ENCODE data around the gene LDB3. TPM values are rescaled to one million over a fixed set of nuclear protein-coding genes. Genes with fewer than 3 reads are reported as not detected.

Gene LDB3
- polyA plus RNA-seq, 1 donor (not counting 4 experiments of a cell fraction or from before 2014, with no cell fraction given), result 0.01 TPM

GRCh38 chr10:86670876-86671275 is 2.6 kb downstream of the LDB3 start:
- TF ChIP-seq EZH2 (IDR thresholded peaks at IDR 0.05; ENCODE audit: low read length), result no peak
- TF ChIP-seq, protein P1, sequence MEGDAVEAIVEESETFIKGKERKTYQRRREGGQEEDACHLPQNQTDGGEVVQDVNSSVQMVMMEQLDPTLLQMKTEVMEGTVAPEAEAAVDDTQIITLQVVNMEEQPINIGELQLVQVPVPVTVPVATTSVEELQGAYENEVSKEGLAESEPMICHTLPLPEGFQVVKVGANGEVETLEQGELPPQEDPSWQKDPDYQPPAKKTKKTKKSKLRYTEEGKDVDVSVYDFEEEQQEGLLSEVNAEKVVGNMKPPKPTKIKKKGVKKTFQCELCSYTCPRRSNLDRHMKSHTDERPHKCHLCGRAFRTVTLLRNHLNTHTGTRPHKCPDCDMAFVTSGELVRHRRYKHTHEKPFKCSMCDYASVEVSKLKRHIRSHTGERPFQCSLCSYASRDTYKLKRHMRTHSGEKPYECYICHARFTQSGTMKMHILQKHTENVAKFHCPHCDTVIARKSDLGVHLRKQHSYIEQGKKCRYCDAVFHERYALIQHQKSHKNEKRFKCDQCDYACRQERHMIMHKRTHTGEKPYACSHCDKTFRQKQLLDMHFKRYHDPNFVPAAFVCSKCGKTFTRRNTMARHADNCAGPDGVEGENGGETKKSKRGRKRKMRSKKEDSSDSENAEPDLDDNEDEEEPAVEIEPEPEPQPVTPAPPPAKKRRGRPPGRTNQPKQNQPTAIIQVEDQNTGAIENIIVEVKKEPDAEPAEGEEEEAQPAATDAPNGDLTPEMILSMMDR (optimal IDR thresholded peaks at IDR 0.05 in 1 of 3, IDR thresholded peaks at IDR 0.05 in 1 of 3, conservative IDR thresholded peaks at IDR 0.05 in 1 of 3; ENCODE audit: extremely low read depth in 1 of 3, insufficient read depth in 2 of 3, low read length in 3 of 3), result no peak
- H4K20me1 ChIP-seq (ENCODE audit: control insufficient read depth, extremely low read depth, insufficient read depth, low read length), result peaks cover 2% of the 10 kb centered on the region
- H3K9me3 ChIP-seq (ENCODE audit: control insufficient read depth, low read depth, low read length), result no peaks in the 10 kb centered on the region
- H3K27ac ChIP-seq (ENCODE audit: control insufficient read depth, insufficient read depth, low read length), result no peak overlapping the region
- H3K27me3 ChIP-seq (ENCODE audit: control insufficient read depth, extremely low read depth, insufficient read depth, low read length), result peaks cover 12% of the 10 kb centered on the region
- no peak for DNase-seq (ENCODE audit: low read depth, low spot score)
- H3K9ac ChIP-seq (ENCODE audit: control insufficient read depth, extremely low read depth, insufficient read depth, low read length), result no peak overlapping the region
- H3K4me2 ChIP-seq (ENCODE audit: control insufficient read depth, extremely low read depth, insufficient read depth, low read depth, low read length), result no peak overlapping the region
- no peaks in the 10 kb centered on the region for H3K79me2 ChIP-seq (ENCODE audit: control insufficient read depth, insufficient read depth, low read length)
- dilution Hi-C loops (cut with MboI; ENCODE audit: extremely low pct_ligation_motif_present, low sequenced_read_pairs), result no loop called here
- FAIRE-seq, result no peak
- no peaks in the 10 kb centered on the region for H3K4me1 ChIP-seq (ENCODE audit: control insufficient read depth, extremely low read depth, insufficient read depth, low read length)
- no peak overlapping the region for H3K4me3 ChIP-seq (ENCODE audit: control insufficient read depth in 2 of 3, extremely low read depth in 1 of 3, insufficient read depth in 2 of 3, low read depth in 1 of 3, low read length in 3 of 3)
- no peaks in the 10 kb centered on the region for H3K36me3 ChIP-seq (ENCODE audit: control insufficient read depth in 2 of 2, extremely low read depth in 1 of 2, insufficient read depth in 2 of 2, low read length in 2 of 2)
- H3K9me1 ChIP-seq (ENCODE audit: control insufficient read depth, extremely low read depth, insufficient read depth, low read length), result no peaks in the 10 kb centered on the region
- no peak overlapping the region for H2AFZ ChIP-seq (ENCODE audit: control insufficient read depth, low read length)

GRCh38 chr10:86671419-86671818 is 3.1 kb downstream of the LDB3 start:
- DNase-seq (ENCODE audit: low read depth, low spot score) (no peak), FAIRE-seq (no peak)
- Histone ChIP-seq H3K27me3 (ENCODE audit: control insufficient read depth, extremely low read depth, insufficient read depth, low read length) (peaks cover 11% of the 10 kb centered on the region), H3K4me1 (ENCODE audit: control insufficient read depth, extremely low read depth, insufficient read depth, low read length) (no peaks in the 10 kb centered on the region), H2AFZ (ENCODE audit: control insufficient read depth, low read length) (no peak overlapping the region), H3K4me2 (ENCODE audit: control insufficient read depth, extremely low read depth, insufficient read depth, low read depth, low read length) (no peak overlapping the region), H3K9ac (ENCODE audit: control insufficient read depth, extremely low read depth, insufficient read depth, low read length) (no peak overlapping the region), H3K36me3 (ENCODE audit: control insufficient read depth in 2 of 2, extremely low read depth in 1 of 2, insufficient read depth in 2 of 2, low read length in 2 of 2) (no peaks in the 10 kb centered on the region), H3K9me1 (ENCODE audit: control insufficient read depth, extremely low read depth, insufficient read depth, low read length) (no peaks in the 10 kb centered on the region), H4K20me1 (ENCODE audit: control insufficient read depth, extremely low read depth, insufficient read depth, low read length) (peaks cover 2% of the 10 kb centered on the region), H3K79me2 (ENCODE audit: control insufficient read depth, insufficient read depth, low read length) (no peaks in the 10 kb centered on the region), H3K4me3 (ENCODE audit: control insufficient read depth in 2 of 3, extremely low read depth in 1 of 3, insufficient read depth in 2 of 3, low read depth in 1 of 3, low read length in 3 of 3) (no peak overlapping the region), H3K9me3 (ENCODE audit: control insufficient read depth, low read depth, low read length) (no peaks in the 10 kb centered on the region), H3K27ac (ENCODE audit: control insufficient read depth, insufficient read depth, low read length) (no peak overlapping the region)
- no peak for TF ChIP-seq EZH2 (IDR thresholded peaks at IDR 0.05; ENCODE audit: low read length)
- dilution Hi-C loops (cut with MboI; ENCODE audit: extremely low pct_ligation_motif_present, low sequenced_read_pairs), result no loop called here

Measured in keratinocyte (primary cell).